Stimulated activated CD8-positive, alpha-beta memory T cell treated with anti-CD3 and anti-CD28 coated beads, Interleukin-4, amount 100 ng/mL, for 1 hour (primary cell): ENCODE results near the gene PSMD7.
"Not testable (repeated sequence)": the region's sequence is repeated elsewhere in the genome, so short reads cannot be mapped to it uniquely, and the experiment has no call there.

Experiments used
- DNase-seq, 2 donors: peaks; one replicate each; pipeline ENCODE4 v3.0.0-alpha.2; 2020; ENCODE audit warnings: low read depth in 2 of 2, low spot score in 1 of 2

PSMD7 gene

GRCh38 chr16:74296104-74296431 is 546 bp upstream of the PSMD7 start:
- DNase-seq, result no peak

- DNase-seq, result no peak
Measured at GRCh38 chr16:74297145-74297665, 591 bp downstream of the PSMD7 start.

GRCh38 chr16:74298104-74298503 is 1.5 kb downstream of the PSMD7 start:
- no peak for DNase-seq

DNA sequence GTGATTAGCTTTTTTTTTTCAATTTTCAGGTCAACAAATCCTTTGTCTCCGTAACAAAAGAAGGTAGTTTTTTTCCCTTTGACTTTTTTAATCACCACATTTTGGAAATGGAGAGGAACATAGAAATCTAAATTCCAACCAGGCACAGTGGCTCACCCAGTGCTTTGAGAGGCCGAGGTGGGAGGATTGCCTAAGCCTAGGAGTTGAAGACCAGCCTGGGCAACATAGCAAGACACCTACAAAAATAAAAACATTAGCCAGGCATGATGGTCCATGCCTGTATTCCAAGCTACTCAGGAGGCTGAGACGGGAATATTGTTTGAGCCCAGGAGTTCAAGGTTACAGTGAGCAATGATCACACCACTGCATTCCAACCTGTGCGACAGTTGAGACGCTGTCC is 5.7 kb downstream of the PSMD7 start:
- no peak for DNase-seq

DNA sequence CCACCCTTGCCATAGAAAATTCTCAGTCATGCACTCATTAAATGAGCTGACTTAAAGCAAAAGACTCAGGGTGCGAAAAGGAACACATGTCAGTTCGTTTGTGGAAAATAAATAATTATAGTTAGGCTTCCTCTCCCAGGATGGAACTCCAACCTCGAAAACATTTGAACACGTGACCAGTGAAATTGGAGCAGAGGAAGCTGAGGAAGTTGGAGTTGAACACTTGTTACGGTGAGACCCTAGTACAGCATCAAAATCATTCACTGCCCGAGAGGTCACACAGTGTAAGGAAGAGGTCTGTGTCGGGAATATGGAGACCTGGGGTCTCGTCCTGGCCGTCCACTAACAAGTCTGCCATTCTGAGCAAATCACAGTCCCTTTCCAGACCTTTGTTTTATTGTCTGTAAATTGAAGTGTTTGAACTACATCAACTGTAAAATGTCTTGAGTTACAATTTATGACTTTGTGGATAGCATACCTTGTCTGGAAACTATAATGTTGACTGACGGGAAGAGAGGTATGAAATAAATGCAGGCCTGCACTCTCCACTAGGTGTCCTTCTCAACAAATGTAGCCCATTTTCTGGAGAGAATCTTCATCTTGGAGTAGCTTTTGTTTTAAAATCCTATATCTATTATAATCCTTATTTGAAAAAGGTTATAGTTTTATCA is 7.7 kb downstream of the PSMD7 start:
- no peak for DNase-seq

DNA sequence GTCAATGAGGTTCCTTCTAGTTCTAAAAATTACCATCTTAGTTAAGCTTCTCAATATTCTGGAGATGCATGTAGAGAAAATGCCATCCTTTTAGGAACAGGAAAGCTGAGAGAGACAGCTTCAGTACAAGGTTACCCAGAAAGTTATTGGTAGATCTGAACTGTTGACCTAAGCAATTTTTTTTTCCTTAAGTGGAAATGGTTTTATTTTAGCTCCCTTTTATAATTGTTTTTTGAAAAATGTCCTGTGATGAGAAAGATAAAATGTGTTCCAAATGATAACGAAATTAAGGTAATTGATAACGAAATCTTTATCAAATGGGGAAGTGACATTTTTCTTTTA is 8.2 kb downstream of the PSMD7 start:
- no peak for DNase-seq

DNA sequence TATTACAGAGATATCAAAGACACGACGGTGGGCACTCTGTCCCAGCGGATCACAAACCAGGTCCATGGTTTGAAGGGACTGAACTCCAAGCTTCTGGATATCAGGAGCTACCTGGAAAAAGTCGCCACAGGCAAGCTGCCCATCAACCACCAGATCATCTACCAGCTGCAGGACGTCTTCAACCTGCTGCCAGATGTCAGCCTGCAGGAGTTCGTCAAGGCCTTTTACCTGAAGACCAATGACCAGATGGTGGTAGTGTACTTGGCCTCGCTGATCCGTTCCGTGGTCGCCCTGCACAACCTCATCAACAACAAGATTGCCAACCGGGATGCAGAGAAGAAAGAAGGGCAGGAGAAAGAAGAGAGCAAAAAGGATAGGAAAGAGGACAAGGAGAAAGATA is 8.7 kb downstream of the PSMD7 start:
- DNase-seq, result no peak

GRCh38 chr16:74305978-74306784 is 9.6 kb downstream of the PSMD7 start:
- no peak for DNase-seq

GRCh38 chr16:74307383-74307782 is 10.8 kb downstream of the PSMD7 start:
- no peak for DNase-seq

DNA sequence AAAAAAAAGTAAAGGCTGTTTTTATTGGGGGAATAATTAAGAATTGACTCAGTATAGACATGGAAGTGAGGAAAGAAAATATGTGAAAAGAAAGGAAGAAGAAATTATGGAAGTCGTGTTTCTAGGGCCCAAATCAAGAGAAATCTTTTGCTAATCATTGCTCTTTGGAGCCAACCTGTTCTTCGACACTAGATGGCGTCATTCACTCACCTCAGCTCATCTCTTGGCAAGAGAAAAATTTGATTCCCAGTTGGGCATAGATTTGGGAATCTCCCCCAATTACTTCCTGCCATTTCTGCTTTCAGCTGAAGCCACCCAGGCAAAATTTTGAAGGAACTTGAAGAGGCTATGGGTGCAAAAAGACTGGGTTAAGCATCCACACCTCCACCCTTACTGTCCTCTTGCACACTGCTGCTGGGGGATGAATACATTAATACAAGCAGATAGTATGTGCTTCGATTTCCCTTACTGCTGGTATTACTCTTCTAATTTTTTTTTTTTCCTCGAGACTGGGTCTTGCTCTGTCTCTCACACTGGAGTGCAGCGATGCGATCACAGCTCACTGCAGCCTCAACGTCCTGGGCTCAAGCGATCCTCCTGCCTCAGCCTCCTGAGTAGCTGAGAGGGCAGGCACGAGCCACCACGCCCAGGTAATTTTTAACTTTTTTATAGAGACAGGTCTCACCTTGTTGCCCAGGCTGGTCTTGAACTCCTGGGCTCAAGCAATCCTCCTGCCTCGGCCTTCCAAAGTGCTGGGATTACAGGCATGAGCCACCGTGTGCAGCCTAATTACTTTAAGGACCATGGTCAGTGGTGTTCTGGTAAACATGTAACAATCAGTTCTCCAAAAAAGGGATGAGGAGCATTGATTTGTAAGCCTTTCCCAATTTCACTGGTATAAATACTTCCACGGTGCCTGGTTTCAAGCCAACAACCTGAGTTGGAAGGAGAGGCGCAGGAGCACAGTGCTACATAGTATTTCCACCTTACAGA is 13.5 kb downstream of the PSMD7 start:
- DNase-seq, result no peak

DNA sequence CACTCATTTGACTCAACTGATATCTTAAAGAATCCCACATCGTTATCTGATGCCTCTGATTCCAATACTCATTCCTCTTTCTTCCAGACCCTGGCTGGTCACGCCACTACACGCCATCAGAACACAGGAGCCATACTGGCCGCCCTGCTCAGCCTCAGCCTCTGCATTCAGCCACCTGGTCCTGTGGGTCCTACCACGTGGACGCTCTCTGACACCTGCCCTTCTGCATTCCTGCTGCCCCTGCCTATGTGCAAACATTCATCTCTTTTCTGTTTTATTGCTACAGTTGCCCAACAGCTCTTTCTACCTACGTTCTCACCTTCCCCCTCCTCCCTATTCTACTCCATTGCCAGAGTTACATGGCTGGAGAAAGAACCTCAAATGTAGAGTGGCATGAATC is 18.4 kb downstream of the PSMD7 start:
- no peak for DNase-seq

DNA sequence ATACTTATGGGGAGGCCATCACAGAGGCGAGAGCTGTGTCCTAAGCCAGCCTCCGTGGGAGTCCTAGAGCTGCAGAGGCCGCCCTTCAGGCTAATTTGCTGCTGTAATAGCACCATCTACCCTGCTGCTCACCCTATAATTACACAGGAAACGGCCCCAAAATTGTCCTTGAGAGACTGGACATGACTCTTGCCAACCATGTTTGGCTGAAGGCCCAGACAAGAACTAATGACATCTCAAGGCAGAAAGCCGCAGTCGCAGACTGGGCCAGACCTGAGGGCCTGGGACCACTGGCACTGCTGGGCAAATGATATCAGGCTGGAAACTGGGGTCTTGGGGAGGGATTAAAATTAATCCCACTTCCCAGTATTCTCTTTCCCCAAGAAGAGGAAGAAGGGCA is 24.1 kb downstream of the PSMD7 start:
- no peak for DNase-seq

- DNase-seq, result no peak
Measured at GRCh38 chr16:74321356-74321755, 24.7 kb downstream of the PSMD7 start.

DNA sequence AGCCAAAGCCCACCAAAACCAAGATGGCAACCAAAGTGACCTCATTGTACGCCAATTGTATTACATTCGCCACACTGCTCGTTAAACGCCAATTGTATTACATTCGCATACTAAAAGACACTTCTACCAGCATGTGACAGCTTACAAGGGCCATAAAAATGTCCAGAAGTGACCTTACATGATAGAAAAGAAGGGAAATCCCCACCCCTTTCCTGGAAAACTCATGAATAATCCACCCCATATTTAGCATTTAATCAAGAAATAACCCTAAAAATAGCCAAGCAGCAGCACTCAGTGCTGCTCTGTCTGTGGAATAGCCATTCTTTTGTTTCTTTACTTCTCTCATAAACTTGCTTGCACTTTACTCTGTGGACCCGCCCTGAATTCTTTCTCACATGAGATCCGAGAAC is 25.7 kb downstream of the PSMD7 start:
- no peak for DNase-seq

DNA sequence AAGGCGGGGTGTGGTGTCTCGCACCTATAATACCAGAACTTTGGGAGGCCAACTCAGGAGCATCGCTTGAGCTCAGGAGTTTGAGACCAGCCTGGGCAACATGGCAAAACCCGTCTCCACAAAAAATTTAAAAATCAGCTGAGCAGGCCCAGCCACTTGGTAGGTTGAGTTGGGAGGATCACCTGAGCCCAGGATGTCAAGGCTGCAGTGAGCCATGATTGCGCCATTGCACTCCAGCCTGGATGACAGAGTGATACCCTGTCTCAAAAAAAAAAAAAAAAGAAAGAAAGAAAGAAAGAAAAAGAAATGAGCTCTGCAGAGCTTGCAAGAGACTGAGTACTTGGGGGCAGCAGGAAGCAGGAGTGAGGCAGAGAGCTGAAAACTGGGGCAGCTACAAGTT is 28.2 kb downstream of the PSMD7 start:
- not testable (repeated sequence) for DNase-seq

DNA sequence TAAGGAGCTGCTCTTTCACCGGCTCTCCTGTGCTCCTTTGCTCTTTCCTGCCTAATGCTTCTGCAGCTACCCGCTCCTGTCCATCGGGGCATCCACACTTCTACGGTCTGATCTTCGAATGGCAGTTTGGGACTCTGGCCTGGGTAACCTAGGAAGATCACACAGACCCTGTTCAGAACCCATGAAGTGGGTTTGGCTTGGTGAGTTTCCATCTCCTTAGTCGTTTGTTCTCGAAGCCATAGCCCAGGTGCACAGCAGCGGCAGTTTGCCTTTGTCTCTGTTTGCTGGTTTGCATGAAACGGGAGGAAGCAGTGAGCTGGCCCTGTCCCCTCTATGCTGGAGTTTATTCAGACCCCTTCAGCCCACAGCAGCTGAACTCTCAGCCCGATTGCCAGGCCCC is 29.0 kb downstream of the PSMD7 start:
- no peak for DNase-seq

- not testable (repeated sequence) for DNase-seq
Measured at GRCh38 chr16:74328346-74328745, 31.7 kb downstream of the PSMD7 start.

- DNase-seq, result not testable (repeated sequence)
Measured at GRCh38 chr16:74332469-74332868, 35.9 kb downstream of the PSMD7 start.

GRCh38 chr16:74337506-74337905 is 40.9 kb downstream of the PSMD7 start:
- DNase-seq, result not testable (repeated sequence)

DNA sequence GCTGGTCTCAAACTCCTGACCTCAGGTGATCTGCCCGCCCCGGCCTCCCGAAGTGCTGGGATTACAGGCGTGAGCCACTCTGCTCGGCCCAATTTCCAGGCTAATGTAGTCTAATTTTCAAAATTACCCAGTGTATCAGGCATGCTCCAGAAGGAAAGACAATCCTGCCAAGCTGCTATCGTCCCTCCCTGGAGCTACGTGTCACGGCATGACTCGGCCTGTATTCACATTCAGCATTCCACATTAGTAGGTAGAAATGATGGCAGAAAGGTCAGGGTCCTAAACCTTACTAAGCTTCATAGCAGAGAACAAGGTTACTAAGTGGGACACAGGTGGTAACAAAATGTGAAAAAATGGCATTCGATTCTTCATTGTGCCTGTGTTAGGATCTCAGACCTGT is 42.6 kb downstream of the PSMD7 start:
- DNase-seq, result not testable (repeated sequence)

GRCh38 chr16:74353038-74353437 is 56.4 kb downstream of the PSMD7 start:
- DNase-seq, result not testable (repeated sequence)
